IPS-NIHi7 (cell line): ENCODE data around the gene DCAF17.
"Not testable (repeated sequence)": the region's sequence is repeated elsewhere in the genome, so short reads cannot be mapped to it uniquely, and the experiment has no call there.

ENCODE experiments used
- DNase-seq: peaks from one replicate; pipeline ENCODE4 v3.0.0; 2012; ENCODE audit warnings: mixed read lengths; ENCODE audit errors: extremely low spot score

DCAF17 gene

GRCh38 chr2:171513719-171514160, 79.7 kb downstream of the DCAF17 start:
- DNase-seq, result peak; percentile 30

DNA sequence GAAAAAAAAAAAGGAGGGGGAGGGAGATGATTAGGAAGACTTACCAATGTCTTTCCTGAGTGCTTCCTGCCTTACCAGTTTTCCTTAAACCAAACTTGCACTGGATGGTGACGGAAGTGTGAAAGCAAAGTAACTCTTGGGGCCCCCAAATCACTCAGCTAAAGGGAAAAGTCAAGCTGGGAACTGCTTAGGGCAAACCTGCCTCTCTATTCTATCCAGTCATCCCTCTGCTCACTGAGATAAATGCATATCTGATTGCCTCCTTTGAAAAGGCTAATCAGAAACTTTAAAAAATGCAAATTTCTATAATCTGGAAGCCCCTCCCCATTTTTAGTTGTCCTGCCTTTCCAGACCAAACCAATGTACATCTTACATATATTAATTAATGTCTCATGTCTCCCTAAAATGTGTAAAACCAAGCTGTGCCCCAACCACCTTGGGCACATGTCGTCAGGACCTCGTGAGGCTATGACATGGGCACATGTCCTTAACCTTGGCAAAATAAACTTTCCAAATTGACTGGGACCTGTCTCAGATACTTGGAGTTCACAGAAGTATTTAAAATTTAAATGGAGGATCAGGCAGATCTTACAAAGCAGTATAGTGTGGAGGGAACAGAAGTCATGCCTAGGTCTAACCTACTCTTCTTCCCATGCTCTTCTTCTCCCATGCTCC, 81.0 kb downstream of the DCAF17 start:
- DNase-seq, result no peak

DNA sequence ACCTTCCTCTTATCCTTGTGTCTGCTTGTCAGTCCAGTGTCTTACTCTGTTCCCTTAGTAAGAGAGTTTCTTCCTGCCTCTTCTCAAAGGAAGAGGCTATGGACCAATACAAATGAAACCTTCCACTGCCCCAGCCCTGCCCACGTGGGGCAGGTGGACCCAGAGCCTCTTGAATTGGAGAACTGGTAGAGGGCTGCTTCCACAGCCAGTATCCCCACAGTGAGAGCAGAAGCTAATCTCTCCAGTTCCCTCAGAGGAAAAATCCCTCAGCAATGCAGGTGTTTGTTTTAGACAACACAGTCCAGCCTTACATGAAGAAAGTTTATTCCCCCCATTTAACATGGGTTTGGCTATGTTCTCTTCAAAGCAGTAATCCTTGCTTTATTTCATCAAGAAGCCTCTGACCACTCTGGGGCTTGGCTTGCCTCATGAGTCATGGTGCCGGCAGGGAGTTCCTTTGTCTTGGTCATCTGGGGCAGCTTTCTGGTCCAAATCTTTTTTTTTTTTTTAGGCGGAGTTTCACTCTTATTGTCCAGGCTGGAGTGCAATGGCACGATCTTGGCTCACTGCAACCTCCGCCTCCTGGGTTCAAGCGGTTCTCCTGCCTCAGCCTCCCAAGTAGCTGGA, 81.8 kb downstream of the DCAF17 start:
- no peak for DNase-seq

GRCh38 chr2:171516793-171517192, 82.8 kb downstream of the DCAF17 start:
- DNase-seq, result no peak

GRCh38 chr2:171520471-171520870, 86.4 kb downstream of the DCAF17 start:
- no peak for DNase-seq

DNA sequence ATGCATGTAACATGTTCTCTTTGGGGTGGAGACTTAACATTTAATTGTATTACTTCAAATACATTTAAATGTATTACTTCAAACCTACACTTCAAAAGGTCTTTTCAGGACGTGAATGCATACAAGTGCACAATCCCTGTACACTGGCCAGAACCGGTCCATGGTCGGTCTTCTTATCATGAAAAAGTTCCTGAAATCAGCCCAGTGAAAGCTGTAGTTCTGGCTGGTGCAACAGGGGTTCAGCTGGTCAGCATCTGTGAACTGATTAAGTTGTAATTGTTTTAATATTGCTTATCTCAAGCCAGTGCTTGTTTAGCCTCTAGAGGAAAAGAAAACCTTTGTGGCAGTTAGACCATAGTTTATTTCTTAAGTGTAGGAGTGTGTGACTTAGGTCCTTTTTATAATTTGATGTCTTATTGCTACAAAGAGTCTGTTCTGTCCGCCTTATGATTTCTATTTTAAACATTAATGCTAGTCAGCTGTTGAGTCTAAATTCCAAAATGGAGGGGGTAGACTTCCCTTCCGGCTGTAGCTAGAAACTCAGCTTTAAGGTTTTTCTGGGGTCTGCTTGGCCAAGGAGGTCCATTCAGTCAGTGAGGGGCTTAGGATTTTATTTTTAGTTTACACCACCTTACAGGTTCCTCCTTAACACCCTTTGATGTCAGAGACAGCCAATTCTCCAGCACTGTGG, 87.5 kb downstream of the DCAF17 start:
- DNase-seq, result no peak

DNA sequence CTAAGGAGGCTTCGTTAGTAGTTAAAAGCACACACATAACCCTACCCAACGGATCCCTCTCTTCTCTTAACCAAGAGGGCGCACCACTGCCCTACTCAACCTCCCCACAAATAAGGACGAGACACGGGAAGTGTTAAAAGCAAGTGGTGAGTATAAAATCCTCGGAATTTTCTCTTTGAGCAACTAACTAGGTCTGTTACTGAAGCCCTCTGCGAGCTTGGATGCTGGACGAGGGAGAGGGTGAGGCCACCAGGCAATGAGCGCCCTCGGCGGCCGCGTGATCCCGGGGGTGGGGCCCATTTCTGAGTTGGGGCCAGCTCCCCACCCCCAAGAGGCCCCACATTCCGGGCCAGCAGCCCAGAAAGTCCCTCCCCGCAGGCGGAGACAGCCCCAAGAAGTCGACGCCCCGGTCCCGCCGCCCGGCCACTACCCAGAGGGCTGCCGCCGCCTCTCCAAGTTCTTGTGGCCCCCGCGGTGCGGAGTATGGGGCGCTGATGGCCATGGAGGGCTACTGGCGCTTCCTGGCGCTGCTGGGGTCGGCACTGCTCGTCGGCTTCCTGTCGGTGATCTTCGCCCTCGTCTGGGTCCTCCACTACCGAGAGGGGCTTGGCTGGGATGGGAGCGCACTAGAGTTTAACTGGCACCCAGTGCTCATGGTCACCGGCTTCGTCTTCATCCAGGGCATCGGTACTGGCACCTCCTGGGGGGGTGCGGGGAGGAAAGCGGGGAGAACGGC, 88.2 kb downstream of the DCAF17 start, which contains the start of gene CYBRD1:
TSS of gene CYBRD1 (plus strand) at position 423 of the 736 bp plus-strand sequence. CDS start at position 495, 72 bp downstream.
- peak; percentile 35 for DNase-seq

DNA sequence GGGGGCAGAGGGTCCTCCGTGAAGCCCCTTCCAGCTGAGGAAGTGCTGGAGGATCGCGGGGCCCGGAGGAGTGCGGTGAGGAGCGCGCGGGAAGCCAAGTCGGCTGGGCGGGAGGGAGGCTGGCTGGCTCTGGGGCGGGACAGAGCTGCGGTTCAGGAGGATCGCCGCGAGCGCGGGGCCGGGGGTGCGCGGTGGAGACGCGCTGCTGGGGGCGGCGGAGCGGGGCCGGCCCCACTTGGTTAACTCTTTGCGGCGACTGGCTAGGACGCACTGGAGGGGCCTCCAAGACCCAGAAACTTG, 88.7 kb downstream of the DCAF17 start:
- DNase-seq, result peak; percentile 46

DNA sequence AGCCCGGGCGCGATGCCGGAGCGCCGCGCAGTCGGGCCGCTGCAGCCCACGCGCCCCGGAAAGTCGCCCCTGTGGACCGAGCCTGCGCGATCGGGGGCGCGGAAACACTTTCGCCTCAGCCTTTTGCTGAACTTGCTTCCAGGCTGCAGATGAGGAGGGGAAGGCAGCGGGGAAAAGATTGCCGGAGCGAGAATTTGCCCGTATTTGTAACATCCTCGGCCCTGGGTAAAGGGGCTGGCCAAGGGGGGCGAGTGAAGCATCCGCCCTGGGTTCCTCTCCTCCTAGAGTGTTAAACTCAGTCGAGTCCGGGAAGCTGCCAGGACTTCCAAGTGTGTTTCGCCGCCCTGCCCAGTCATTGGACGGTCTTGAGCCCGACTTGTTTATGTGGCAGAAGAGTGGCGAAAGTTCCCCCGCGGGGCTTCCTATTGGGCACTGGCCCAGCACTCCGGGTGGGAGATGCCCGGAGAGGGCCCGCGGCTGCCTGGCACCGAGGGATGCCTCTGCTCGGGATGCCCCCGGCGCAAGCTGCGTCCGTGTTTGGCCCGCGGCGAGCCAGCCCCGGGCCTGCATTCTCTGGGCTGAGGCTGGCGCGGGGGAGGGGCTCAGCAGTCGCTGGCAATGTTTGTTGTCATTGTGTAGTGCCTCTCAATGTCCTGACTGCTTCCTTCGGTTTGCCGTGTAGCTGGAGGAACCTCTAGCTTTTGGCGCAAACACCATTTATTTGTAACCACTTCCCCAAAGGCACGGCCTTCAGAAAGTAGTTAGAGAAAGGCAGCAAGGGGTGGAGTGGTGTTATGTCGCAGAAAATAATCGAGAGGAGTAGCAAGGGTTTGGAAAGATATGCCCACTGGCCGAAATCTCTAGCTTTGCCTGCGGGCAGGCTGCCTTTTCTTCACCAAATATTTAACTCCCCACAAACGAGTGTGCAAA, 89.3 kb downstream of the DCAF17 start:
- peak; percentile 80 for DNase-seq

DNA sequence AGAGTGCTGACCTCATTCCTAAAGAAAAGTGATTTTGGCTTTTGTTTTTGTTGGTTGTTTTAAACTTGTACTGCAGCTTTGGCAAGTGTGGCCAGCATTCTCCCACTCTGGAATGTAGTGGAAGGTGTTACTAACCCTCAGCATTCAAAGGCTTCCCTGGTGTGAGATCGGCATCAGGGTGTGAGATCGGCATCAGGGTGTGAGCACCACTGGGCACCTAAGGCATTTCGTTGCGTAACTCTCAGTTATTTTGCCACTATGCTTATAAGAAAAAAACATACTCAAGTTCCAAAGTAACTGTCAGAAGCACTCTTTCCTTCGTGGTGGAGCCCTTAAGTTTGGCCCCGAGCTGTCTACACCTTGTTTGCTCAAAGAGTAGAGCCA, 90.0 kb downstream of the DCAF17 start:
- peak; percentile 19 for DNase-seq

- DNase-seq, result no peak
Measured at GRCh38 chr2:171529914-171530313, 95.9 kb downstream of the DCAF17 start.

- no peak for DNase-seq
Measured at GRCh38 chr2:171530378-171530777, 96.4 kb downstream of the DCAF17 start.

DNA sequence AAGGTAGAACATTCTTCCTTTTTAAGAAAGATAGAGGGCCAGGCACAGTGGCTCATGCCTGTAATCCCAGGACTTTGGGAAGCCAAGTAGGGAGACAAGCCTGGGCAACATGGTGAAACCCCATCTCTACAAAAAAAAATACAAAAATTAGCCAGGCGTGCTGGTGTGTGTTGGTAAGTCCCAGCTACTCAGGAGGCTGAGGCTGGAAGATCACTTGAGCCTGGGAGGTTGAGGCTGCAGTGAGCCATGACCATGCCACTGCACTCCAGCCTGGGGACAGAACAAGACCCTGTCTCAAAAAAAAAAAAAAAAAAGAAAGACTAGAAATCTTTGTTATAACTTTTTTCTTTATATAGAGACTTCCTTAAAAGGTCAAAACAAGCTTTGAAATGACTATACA, 96.8 kb downstream of the DCAF17 start:
- not testable (repeated sequence) for DNase-seq

DNA sequence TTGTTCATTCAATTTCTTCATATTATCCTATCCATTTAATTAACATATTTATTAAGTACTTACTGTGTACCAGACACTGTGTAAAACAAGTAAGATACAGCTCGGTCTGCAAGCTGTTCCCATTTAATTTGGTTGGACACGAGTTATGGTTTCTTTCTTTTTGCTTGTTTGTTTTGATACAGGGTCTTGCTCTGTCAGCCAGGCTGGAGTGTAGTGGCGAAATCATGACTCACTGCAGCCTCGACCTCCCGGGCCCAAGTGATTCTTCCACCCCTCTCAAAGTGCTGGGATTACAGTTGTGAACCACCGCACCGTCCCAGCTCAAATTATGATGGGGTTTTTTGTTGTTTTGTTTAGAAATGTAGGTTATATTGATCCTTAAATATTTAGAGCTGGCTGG, 97.3 kb downstream of the DCAF17 start:
- no peak for DNase-seq

GRCh38 chr2:171531836-171532450, 97.9 kb downstream of the DCAF17 start:
- no peak for DNase-seq

- no peak for DNase-seq
Measured at GRCh38 chr2:171533331-171533730, 99.3 kb downstream of the DCAF17 start.
